GM12874 (cell line): ENCODE results near the gene TNK2.

Source experiments
- TF ChIP-seq, protein P1 (sequence below): IDR thresholded peaks from 2 replicates; pipeline ENCODE4 v1.5.1; 2011; ENCODE audit warnings: low read depth, mild to moderate bottlenecking, control low read depth, low read length, moderate library complexity; ENCODE audit not compliant: insufficient read depth

TNK2 gene

DNA sequence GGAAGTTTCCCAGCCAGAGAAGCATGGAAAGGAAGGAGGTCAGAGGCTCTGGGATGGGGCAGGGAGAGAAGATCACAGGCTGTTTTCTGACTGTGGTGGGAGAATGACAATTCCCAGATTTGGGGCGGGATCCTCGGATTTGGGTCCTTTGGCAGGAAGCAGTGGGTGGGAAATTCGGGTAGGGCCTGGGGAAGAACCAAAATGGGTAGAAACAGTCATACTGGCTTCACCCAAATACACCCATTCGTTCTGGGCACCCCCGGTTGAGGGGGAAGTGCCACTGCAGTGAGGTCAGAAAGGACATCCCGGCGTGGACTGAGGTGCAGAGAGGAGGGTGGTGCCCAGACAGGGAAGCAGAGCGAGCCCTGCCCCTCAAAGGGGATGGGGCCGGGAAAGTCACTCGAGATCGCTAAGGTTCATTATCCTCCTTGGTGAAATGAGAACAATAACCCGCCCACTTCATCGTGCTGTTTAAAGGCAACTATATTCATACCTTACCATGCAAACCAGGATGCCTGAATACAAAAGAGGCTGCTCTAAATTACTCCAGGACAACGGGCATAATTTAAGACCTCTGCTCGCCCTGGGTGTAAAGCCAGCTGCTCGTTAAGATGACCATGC is 28.8 kb downstream of the TNK2 start:
- TF ChIP-seq, protein P1, sequence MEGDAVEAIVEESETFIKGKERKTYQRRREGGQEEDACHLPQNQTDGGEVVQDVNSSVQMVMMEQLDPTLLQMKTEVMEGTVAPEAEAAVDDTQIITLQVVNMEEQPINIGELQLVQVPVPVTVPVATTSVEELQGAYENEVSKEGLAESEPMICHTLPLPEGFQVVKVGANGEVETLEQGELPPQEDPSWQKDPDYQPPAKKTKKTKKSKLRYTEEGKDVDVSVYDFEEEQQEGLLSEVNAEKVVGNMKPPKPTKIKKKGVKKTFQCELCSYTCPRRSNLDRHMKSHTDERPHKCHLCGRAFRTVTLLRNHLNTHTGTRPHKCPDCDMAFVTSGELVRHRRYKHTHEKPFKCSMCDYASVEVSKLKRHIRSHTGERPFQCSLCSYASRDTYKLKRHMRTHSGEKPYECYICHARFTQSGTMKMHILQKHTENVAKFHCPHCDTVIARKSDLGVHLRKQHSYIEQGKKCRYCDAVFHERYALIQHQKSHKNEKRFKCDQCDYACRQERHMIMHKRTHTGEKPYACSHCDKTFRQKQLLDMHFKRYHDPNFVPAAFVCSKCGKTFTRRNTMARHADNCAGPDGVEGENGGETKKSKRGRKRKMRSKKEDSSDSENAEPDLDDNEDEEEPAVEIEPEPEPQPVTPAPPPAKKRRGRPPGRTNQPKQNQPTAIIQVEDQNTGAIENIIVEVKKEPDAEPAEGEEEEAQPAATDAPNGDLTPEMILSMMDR, result no peak

DNA sequence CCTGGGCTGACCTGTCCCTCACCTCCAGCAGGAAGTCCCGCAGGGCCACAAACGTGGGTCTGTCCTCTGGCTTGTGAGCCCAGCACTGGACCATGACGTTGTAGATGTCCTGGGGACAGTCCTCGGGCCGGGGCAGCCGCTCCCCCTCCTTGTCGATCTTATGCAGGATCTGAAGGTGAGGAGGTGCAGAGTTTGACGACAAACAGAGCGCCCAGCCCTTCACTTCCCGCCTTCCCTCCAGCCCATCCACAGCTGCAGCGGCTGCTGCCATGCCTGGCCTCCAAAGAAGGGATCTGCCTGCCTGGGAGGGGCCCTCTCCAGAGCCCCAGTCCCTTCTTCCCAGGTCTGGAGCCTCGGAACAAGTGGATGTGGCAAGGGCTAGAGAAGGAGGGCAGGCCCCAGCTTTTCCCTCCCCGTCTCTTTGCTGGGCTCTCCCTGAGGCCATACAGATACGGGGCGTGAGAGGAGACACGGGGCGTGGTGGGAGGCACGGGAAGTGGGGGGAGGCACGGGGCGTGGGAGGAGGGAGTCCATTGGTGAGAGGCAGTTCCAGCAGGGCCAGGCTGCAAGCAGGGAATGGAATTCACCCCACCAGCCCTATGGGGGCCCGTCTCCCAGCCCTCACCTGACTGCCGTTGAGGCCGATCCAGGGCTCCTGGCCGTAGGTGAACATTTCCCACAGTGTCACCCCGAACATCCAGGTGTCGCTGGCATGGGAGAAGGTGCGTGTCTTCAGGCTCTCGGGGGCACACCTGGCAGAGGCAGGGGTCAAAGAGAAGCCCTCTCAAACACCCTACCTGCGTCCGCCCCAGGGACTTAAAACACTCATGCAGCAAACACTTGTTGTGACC is 29.7 kb downstream of the TNK2 start:
- TF ChIP-seq, protein P1, result no peak

DNA sequence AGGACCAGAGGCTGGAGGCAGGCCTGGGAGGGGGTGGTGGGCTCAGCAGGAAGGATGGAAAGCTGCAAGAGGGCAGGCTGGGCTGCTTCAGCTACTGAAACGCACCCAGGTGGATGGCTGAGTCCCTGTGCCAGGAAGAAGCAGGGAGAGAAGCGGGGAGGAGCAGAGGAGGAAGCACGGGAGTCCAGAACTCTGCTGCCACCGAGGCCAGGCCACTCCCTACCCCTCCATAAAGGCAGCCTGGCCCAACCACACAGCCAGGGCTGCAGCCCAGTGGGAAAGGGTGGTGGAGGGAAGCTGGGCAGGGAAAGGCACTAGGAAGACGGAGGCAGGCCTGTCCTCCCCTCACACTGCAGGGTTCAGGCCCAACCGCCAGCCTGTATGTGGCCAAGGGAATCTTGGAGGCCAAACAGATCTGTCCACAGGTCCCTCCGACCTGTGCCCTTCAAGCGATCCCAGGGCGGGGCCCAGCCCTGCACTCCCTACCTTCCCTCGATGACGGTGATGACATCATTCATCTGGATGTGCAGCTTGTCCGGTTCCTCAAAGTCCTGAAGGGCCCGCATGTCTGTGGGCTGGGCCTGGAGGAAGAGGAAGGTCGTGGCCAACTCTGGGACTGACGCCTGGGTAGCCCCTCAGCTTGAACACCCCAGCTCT is 30.5 kb downstream of the TNK2 start:
- TF ChIP-seq, protein P1, result no peak

DNA sequence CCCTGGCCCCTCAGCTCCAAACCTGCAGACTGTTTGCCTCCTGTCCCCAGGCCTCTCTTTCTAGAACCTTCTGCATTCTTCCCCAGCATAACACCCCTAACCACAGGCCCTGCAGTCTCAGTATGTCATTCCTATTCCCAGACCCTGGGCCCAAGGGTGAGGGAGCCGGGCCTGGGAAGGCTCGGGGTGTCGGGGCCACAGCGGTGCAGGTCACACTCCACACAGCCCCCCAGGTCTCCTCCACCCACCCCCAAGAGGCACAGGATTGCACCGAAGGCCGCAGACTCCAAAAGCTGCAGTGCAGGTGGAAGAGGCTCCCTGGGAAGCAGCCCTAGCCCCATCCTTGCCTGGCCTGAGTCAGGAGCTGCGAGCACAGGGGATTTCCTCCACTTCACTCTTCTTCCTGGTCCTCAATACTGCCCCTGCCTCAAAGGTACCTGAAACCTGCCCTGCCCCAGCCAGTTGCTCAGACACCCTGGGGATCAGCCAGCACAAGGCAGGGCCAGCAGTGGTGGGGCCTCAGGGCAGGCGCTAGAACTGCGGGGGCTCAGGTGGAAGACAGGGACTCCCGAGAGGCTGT is 31.1 kb downstream of the TNK2 start:
- TF ChIP-seq, protein P1, result no peak

DNA sequence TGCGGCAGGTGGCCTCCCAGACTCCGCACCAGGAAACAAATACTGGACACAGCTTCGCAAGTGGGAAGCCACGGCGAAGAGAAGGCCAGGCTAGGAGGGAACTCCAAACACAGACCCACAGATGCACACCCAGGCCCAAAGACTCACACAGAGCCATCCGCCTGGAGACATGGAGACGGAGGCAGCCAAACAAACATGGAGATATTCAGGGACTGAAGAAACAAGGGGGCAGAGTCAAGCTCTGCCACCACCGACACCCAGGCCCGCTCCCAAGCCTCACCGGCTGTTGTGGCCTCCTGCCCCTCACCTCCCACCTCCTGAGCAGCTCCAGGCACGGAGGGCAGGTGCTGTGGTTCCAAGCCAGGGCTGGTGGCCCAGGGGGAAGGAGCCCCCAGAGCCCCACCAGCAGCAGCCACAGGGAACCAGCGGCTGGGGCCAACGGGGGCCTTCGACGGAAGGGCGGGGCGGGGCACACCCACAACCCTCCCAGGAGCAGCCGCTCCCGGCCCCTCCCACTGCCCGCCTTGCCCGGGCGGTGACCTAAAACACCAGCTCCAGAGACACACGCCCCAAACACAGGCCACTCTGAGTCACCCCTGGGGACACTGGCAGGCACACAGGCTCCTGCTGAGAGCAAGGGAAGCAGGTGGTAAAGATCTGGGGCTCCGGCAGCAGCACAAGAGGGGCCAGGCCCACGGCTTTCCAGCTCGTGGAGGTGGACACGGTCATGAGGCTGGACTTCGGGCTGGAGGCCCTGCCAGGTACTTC is 31.9 kb downstream of the TNK2 start:
- TF ChIP-seq, protein P1, result no peak

DNA sequence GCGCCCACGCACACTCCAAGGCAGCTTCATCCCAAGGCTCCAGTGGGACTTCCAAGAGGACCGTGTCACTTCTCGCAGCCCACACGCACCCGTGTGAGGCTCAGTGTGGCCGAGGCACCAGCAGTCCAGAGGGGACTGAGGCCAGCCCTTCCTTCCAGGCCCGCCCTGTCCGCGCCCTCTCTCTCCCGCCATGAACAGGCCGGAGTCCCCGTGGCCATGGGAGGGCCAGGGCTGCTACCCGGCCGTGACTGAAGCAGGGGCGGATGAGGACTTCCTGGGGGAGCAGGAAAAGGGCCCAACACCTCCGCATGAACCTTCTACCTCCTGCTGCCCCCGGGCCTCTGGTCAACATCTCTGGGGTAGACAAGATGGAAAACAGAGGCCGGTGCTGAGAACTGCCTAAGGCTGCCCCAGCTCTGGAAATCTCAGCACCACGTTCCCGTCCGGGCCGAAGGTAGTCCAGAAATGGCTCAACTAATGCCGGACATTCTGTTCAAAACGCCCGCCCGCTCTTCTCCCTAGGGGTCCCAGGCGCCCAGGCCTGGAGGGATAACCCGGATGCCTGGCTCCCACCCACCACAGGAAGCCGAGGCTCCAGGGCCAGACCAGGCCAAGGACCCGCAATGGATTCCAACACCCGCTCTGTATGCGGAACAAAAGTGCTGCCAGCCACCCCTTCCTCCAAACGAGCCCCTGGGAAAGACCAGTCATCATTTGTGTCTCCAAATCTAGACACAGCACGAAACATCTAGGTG is 32.7 kb downstream of the TNK2 start:
- TF ChIP-seq, protein P1, result no peak
